SK-N-SH treated with all-trans-retinoic acid at 6 μM for 48 hours (cell line): ENCODE data around the gene MAP3K2.

Experiments used
- ATAC-seq: fragments of 200-7000 bp; cut with Tn5 transposase; 3 replicates; pipeline ENCODE4 v1.9.1; 2020; ENCODE audit warnings: mild to moderate bottlenecking, moderate library complexity
- ARNTL ChIP-seq: fragments of 450-650 bp; formaldehyde crosslinking; IDR thresholded peaks from 2 replicates; pipeline ENCODE4 v1.5.0; 2020; ENCODE audit warnings: low read depth, mild to moderate bottlenecking, moderate library complexity, borderline replicate concordance
- BACH2 ChIP-seq: fragments of 250-450 bp; sonication (Bioruptor Pico); IDR thresholded peaks from 2 replicates; pipeline ENCODE4 v1.9.0; 2021; ENCODE audit warnings: mild to moderate bottlenecking, borderline replicate concordance
- CREB5 ChIP-seq: fragments of 250-450 bp; sonication (Bioruptor Pico); IDR thresholded peaks from 2 replicates; pipeline ENCODE4 v1.5.1; 2020; ENCODE audit warnings: low read depth, mild to moderate bottlenecking, moderate library complexity
- CSDC2 ChIP-seq: fragments of 250-450 bp; sonication (Bioruptor Pico); IDR thresholded peaks from 2 replicates; pipeline ENCODE4 v1.5.0; 2020; ENCODE audit warnings: mild to moderate bottlenecking, moderate library complexity
- CSRNP3 ChIP-seq: fragments of 250-450 bp; sonication (Bioruptor Pico); IDR thresholded peaks from 2 replicates; pipeline ENCODE4 v1.5.1; 2021; ENCODE audit warnings: mild to moderate bottlenecking, moderate library complexity
- ESRRG ChIP-seq: fragments of 250-450 bp; sonication (Bioruptor Pico); IDR thresholded peaks from 2 replicates; pipeline ENCODE4 v1.6.1; 2021; ENCODE audit warnings: mild to moderate bottlenecking
- GLIS3 ChIP-seq: fragments of 250-450 bp; sonication (Bioruptor Pico); IDR thresholded peaks from 2 replicates; pipeline ENCODE4 v1.5.0; 2020; ENCODE audit warnings: mild to moderate bottlenecking, moderate library complexity
- OSR1 ChIP-seq: fragments of 250-450 bp; sonication (Bioruptor Pico); IDR thresholded peaks from 2 replicates; pipeline ENCODE4 v1.8.0; 2022; ENCODE audit warnings: moderate library complexity, mild to moderate bottlenecking, inconsistent platforms
- PATZ1 ChIP-seq: fragments of 250-450 bp; sonication (Bioruptor Pico); IDR thresholded peaks from 2 replicates; pipeline ENCODE4 v1.8.0; 2020; ENCODE audit warnings: mild to moderate bottlenecking, moderate library complexity, borderline replicate concordance
- POU6F1 ChIP-seq: fragments of 250-450 bp; sonication (Bioruptor Pico); IDR thresholded peaks from 2 replicates; pipeline ENCODE4 v1.8.0; 2021; ENCODE audit warnings: low read depth, mild to moderate bottlenecking, moderate library complexity, borderline replicate concordance
- RARB ChIP-seq: fragments of 250-450 bp; sonication (Bioruptor Pico); IDR thresholded peaks from 2 replicates; pipeline ENCODE4 v1.8.0; 2021; ENCODE audit warnings: mild to moderate bottlenecking, moderate library complexity
- SNAI2 ChIP-seq: fragments of 250-450 bp; sonication (Bioruptor Pico); IDR thresholded peaks from 2 replicates; pipeline ENCODE4 v1.5.0; 2020; ENCODE audit warnings: mild to moderate bottlenecking, moderate library complexity
- TCF4 ChIP-seq: fragments of 250-450 bp; sonication (Bioruptor Pico); IDR thresholded peaks from 2 replicates; pipeline ENCODE4 v1.8.0; 2021; ENCODE audit warnings: mild to moderate bottlenecking, moderate library complexity, borderline replicate concordance
- TOX ChIP-seq: fragments of 250-450 bp; sonication (Bioruptor Pico); IDR thresholded peaks from 2 replicates; pipeline ENCODE4 v1.8.0; 2021; ENCODE audit warnings: mild to moderate bottlenecking, moderate library complexity, borderline replicate concordance
- TSHZ2 ChIP-seq: fragments of 250-450 bp; sonication (Bioruptor Pico); IDR thresholded peaks from 2 replicates; pipeline ENCODE4 v1.5.0; 2020; ENCODE audit warnings: mild to moderate bottlenecking, moderate library complexity
- ZC3H10 ChIP-seq: fragments of 250-450 bp; sonication (Bioruptor Pico); IDR thresholded peaks from 2 replicates; pipeline ENCODE4 v1.5.1; 2021; ENCODE audit warnings: mild to moderate bottlenecking, moderate library complexity
- ZFP3 ChIP-seq: fragments of 250-450 bp; sonication (Bioruptor Pico); IDR thresholded peaks from 2 replicates; pipeline ENCODE4 v1.5.0; 2020; ENCODE audit warnings: mild to moderate bottlenecking, moderate library complexity
- ZFP30 ChIP-seq: fragments of 450-650 bp; formaldehyde crosslinking; IDR thresholded peaks from 2 replicates; pipeline ENCODE4 v1.5.0; 2022; ENCODE audit warnings: mild to moderate bottlenecking, moderate library complexity
- ZNF565 ChIP-seq: fragments of 450-650 bp; formaldehyde crosslinking; conservative IDR thresholded peaks from 2 replicates; pipeline ENCODE4 v1.5.0; 2020; ENCODE audit warnings: low read depth, mild to moderate bottlenecking, moderate library complexity
- ZNF70 ChIP-seq: fragments of 450-650 bp; formaldehyde crosslinking; IDR thresholded peaks from 2 replicates; pipeline ENCODE4 v1.5.0; 2020; ENCODE audit warnings: mild to moderate bottlenecking, moderate library complexity
- ZNF8 ChIP-seq: fragments of 450-650 bp; formaldehyde crosslinking; IDR thresholded peaks from 2 replicates; pipeline ENCODE4 v1.5.0; 2020; ENCODE audit warnings: mild to moderate bottlenecking, moderate library complexity

The MAP3K2 gene

GRCh38 chr2:127302168-127302567 is 85.6 kb downstream of the MAP3K2 start:
- TF ChIP-seq ARNTL (CRISPR knock-in tag) (no peak), CSRNP3 (CRISPR knock-in tag) (no peak), RARB (CRISPR knock-in tag) (no peak), TSHZ2 (CRISPR knock-in tag) (no peak), GLIS3 (CRISPR knock-in tag) (no peak), ESRRG (CRISPR knock-in tag) (no peak), TOX (CRISPR knock-in tag) (no peak), TCF4 (CRISPR knock-in tag) (no peak), ZFP30 (CRISPR knock-in tag) (no peak), POU6F1 (CRISPR knock-in tag) (no peak), PATZ1 (CRISPR knock-in tag) (no peak), ZNF8 (CRISPR knock-in tag) (no peak), SNAI2 (CRISPR knock-in tag) (no peak), BACH2 (CRISPR knock-in tag) (no peak), OSR1 (no peak), ZC3H10 (CRISPR knock-in tag) (no peak), CREB5 (CRISPR knock-in tag) (no peak), ZFP3 (CRISPR knock-in tag) (no peak), ZNF565 (no peak)
- no peak for ATAC-seq

- ATAC-seq, result peak; percentile 97
- TF ChIP-seq ZNF70, result no peak
- TF ChIP-seq ZNF8 (CRISPR knock-in tag), result no peak
- 0 out of 2 replicates have a peak, but pooled peaks have one; percentile 39 for TF ChIP-seq ZFP3 (CRISPR knock-in tag)
- TF ChIP-seq, all 23 proteins: peak for 1
These were observed 93.8 kb downstream of the MAP3K2 start, which contains the start of gene ERCC3 for GRCh38 chr2:127293748-127294562. Gene ERCC3 (minus strand): TSS chr2:127294144. CDS start chr2:127294081, 63 bp downstream.

GRCh38 chr2:127293386-127293747 is 94.4 kb downstream of the MAP3K2 start:
- peak; percentile 29 for ATAC-seq
- no peak for TF ChIP-seq ZFP30 (CRISPR knock-in tag)
- no peak for TF ChIP-seq BACH2 (CRISPR knock-in tag)
- no peak for TF ChIP-seq CSDC2 (CRISPR knock-in tag)
- no peak for TF ChIP-seq OSR1
- TF ChIP-seq ESRRG (CRISPR knock-in tag), result no peak
- TF ChIP-seq ZNF70, result no peak
- TF ChIP-seq CSRNP3 (CRISPR knock-in tag), result no peak
- no peak for TF ChIP-seq POU6F1 (CRISPR knock-in tag)
- TF ChIP-seq TCF4 (CRISPR knock-in tag), result no peak
- no peak for TF ChIP-seq CREB5 (CRISPR knock-in tag)
